CD14-positive monocyte (primary cell): Measurements from ENCODE around the gene POMC. TPM values are rescaled to one million over a fixed set of nuclear protein-coding genes. Genes with fewer than 3 reads are reported as not detected.

Experiments
- DNase-seq, 3 donors: peaks; one replicate each; pipeline ENCODE4 v3.0.0-alpha.2; 2011 to 2022
- H2AFZ ChIP-seq: 2 replicates; pipeline ENCODE4 v1.6.0; 2012; ENCODE audit warnings: mild to moderate bottlenecking, low read depth, low read length, inconsistent platforms; ENCODE audit not compliant: insufficient read depth, poor library complexity, severe bottlenecking
- H3K27ac ChIP-seq, 2 donors: 1 replicate in 1 of 2; 2 replicates in 1 of 2; pipeline ENCODE4 v1.5.1; 2012 to 2013; ENCODE audit warnings: low read length in 2 of 2, control low read depth in 1 of 2, inconsistent platforms in 1 of 2, low read depth in 1 of 2, mild to moderate bottlenecking in 1 of 2
- H3K27me3 ChIP-seq, 2 donors: one replicate each; pipeline versions ENCODE4 v1.6.0 to v1.6.1; 2011 to 2013; ENCODE audit warnings: low read length in 2 of 2; ENCODE audit not compliant: control insufficient read depth in 2 of 2, insufficient read depth in 2 of 2
- H3K36me3 ChIP-seq, 2 donors: replicated peaks in 1 of 2; 1 replicate in 1 of 2; 2 replicates in 1 of 2; pipeline versions ENCODE4 v1.5.1 to v1.6.1; 2012 to 2013; ENCODE audit warnings: low read length in 2 of 2, control low read depth in 1 of 2, inconsistent platforms in 1 of 2, mild to moderate bottlenecking in 1 of 2; ENCODE audit not compliant: insufficient read depth in 2 of 2, control insufficient read depth in 1 of 2
- H3K4me1 ChIP-seq, 2 donors: 1 replicate in 1 of 2; 2 replicates in 1 of 2; pipeline versions ENCODE4 v1.5.1 to v1.6.1; 2012 to 2013; ENCODE audit warnings: low read length in 2 of 2, control low read depth in 1 of 2, inconsistent platforms in 1 of 2, mild to moderate bottlenecking in 1 of 2, moderate library complexity in 1 of 2; ENCODE audit not compliant: insufficient read depth in 2 of 2, control insufficient read depth in 1 of 2
- H3K4me2 ChIP-seq: replicated peaks from 2 replicates; pipeline ENCODE3; 2012; ENCODE audit warnings: low read length, moderate library complexity, mild to moderate bottlenecking; ENCODE audit not compliant: poor library complexity, severe bottlenecking; ENCODE audit errors: extremely low read depth
- H3K4me3 ChIP-seq, 3 experiments: fragments of 200-600 bp in 1 of 3; sonication (generic) in 1 of 3; replicated peaks in 1 of 3; 1 replicate in 2 of 3; 2 replicates in 1 of 3; pipeline ENCODE4 v1.5.1; 2011 to 2013; ENCODE audit warnings: low read length in 3 of 3, mild to moderate bottlenecking in 3 of 3, control low read depth in 2 of 3, low read depth in 2 of 3, inconsistent platforms in 1 of 3, moderate library complexity in 1 of 3
- H3K79me2 ChIP-seq: 2 replicates; pipeline ENCODE4 v1.6.0; 2012; ENCODE audit warnings: mild to moderate bottlenecking, control low read depth, inconsistent platforms, low read length, moderate library complexity; ENCODE audit not compliant: insufficient read depth
- H3K9ac ChIP-seq: 2 replicates; pipeline ENCODE4 v1.6.0; 2017; ENCODE audit warnings: low read length, mild to moderate bottlenecking; ENCODE audit not compliant: insufficient read depth, poor library complexity, severe bottlenecking
- H3K9me3 ChIP-seq, 2 donors: replicated peaks in 1 of 2; 1 replicate in 1 of 2; 2 replicates in 1 of 2; pipeline versions ENCODE4 v1.5.1 to v1.6.1; 2012 to 2013; ENCODE audit warnings: low read length in 2 of 2, control low read depth in 1 of 2; ENCODE audit not compliant: control insufficient read depth in 1 of 2, insufficient read depth in 1 of 2
- H4K20me1 ChIP-seq: 2 replicates; pipeline ENCODE4 v1.6.0; 2012; ENCODE audit warnings: mild to moderate bottlenecking, low read length, control low read depth, moderate library complexity; ENCODE audit not compliant: insufficient read depth
- H3K27ac Mint-ChIP-seq, 7 donors: one replicate each; pipeline ENCODE4 v1.8.0; 2020; ENCODE audit warnings: mild to moderate bottlenecking in 7 of 7, mixed read lengths in 7 of 7, moderate library complexity in 6 of 7, inconsistent platforms in 2 of 7
- H3K27me3 Mint-ChIP-seq, 3 donors: one replicate each; pipeline ENCODE4 v1.8.0; 2021 to 2022; ENCODE audit warnings: low read depth in 3 of 3, mild to moderate bottlenecking in 3 of 3, mixed read lengths in 3 of 3, moderate library complexity in 3 of 3, inconsistent platforms in 1 of 3
- H3K36me3 Mint-ChIP-seq, 2 donors: one replicate each; pipeline ENCODE4 v1.8.0; 2020; ENCODE audit warnings: mixed read lengths in 2 of 2, inconsistent platforms in 1 of 2, mild to moderate bottlenecking in 1 of 2
- H3K4me1 Mint-ChIP-seq: one replicate; pipeline ENCODE4 v1.8.0; 2020; ENCODE audit warnings: mild to moderate bottlenecking, mixed read lengths
- H3K4me3 Mint-ChIP-seq, 2 donors: one replicate each; pipeline ENCODE4 v1.8.0; 2020; ENCODE audit warnings: mild to moderate bottlenecking in 2 of 2, mixed read lengths in 2 of 2, moderate library complexity in 1 of 2
- H3K9me3 Mint-ChIP-seq, 7 donors: one replicate each; pipeline ENCODE4 v1.8.0; 2020 to 2022; ENCODE audit warnings: mixed read lengths in 7 of 7, mild to moderate bottlenecking in 6 of 7, moderate library complexity in 6 of 7, inconsistent platforms in 2 of 7
- CTCF ChIP-seq: fragments of 200-600 bp; IDR thresholded peaks from one replicate; pipeline ENCODE4 v1.8.0; 2022; ENCODE audit warnings: antibody characterized with exemption, mild to moderate bottlenecking
- WGBS: methylation state at CpG from one replicate; pipeline ENCODE4 v1.1.5; 2013; ENCODE audit warnings: missing lambda C conversion rate; ENCODE audit not compliant: insufficient coverage; 5-methylcytosine and 5-hydroxymethylcytosine counted together
- intact Hi-C, 2 donors: fragments of 100-400 bp; cut with micrococcal nuclease; formaldehyde crosslinking; loops; one replicate each; pipeline versions ENCODE4 v1.15.0 to v1.15.1; 2023
- polyA plus RNA-seq, 3 donors: library from polyadenylated mRNA; depleted of rRNA in 1 of 3; unstranded in 2 of 3; stranded (reverse) in 1 of 3; fragments of 300-500 nt in 2 of 3; fragments of >200 nt in 1 of 3; fragmentation: Illumina TruSeq in 2 of 3; gene quantifications; 1 replicate in 2 of 3; 2 replicates in 1 of 3; pipeline ENCODE4 v1.2.3, GENCODE V29; 2012 to 2021

POMC gene
- polyA plus RNA-seq, 3 donors = 3.5 to 4.7 (median 4.6) TPM

DNA sequence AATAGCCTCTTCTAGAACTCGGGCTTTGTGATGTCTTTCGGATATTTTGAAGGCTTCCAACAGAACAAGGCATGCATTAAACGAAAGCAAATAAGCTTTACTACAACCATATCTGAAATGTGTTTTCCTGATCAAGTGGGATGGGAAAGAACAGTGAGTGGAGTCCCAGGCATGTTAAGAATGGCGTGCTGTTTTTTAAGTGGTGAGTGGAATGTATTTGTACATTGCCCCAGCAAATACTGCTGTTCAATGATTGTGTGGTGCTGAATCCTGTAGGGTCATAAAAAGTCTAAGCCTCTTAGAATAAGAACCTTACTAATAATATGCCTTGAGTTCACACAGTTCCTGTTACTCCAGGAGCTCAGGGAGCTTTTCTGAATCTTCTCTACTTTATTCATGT is 52.5 kb downstream of the POMC start:
- Histone ChIP-seq H3K79me2 (no peaks in the 10 kb centered on the region), H3K27me3 (no peaks in the 10 kb centered on the region), H3K27ac (no peak overlapping the region), H3K9ac (no peak overlapping the region), H2AFZ (no peak overlapping the region), H3K9me3 (no peaks in the 10 kb centered on the region), H3K4me3 (no peak overlapping the region), H4K20me1 (no peaks in the 10 kb centered on the region), H3K4me2 (no peak overlapping the region), H3K4me1 (no peaks in the 10 kb centered on the region), H3K36me3 (no peaks in the 10 kb centered on the region)
- TF ChIP-seq CTCF = no peak
- Mint-ChIP-seq H3K27ac (no peak overlapping the region), H3K36me3 (no peaks in the 10 kb centered on the region), H3K27me3 (peaks cover 1 to 3% (median 2%) of the 10 kb centered on the region in 3 donors), H3K9me3 (peaks cover 0 to 3% (median 0%) of the 10 kb centered on the region in 7 donors), H3K4me1 (no peaks in the 10 kb centered on the region), H3K4me3 (no peak overlapping the region)
- 100% methylated on average over 1 of the region's 4 CpGs for WGBS
- DNase-seq = no peak
- intact Hi-C loops = no loop called here

- no peak overlapping the region for H3K9ac ChIP-seq
- no peaks in the 10 kb centered on the region for H3K79me2 ChIP-seq
- H4K20me1 ChIP-seq = no peaks in the 10 kb centered on the region
- Mint-ChIP-seq H3K27me3 (peaks cover 1 to 3% (median 2%) of the 10 kb centered on the region in 3 donors), H3K27ac (no peak overlapping the region), H3K36me3 (no peaks in the 10 kb centered on the region), H3K9me3 (peaks cover 0 to 3% (median 0%) of the 10 kb centered on the region in 7 donors), H3K4me3 (no peak overlapping the region), H3K4me1 (no peaks in the 10 kb centered on the region)
- no peaks in the 10 kb centered on the region for H3K4me1 ChIP-seq
- intact Hi-C loops = no loop called here
- DNase-seq = no peak
- H3K4me2 ChIP-seq = no peak overlapping the region
- no peak overlapping the region for H3K27ac ChIP-seq
- no peak for TF ChIP-seq CTCF
- H2AFZ ChIP-seq = no peak overlapping the region
- no peaks in the 10 kb centered on the region for H3K27me3 ChIP-seq
- H3K4me3 ChIP-seq = no peak overlapping the region
- WGBS = 96% methylated on average over 7 of the region's 9 CpGs
- no peaks in the 10 kb centered on the region for H3K36me3 ChIP-seq
- no peaks in the 10 kb centered on the region for H3K9me3 ChIP-seq
Observed at GRCh38 chr2:25115249-25115883, 53.0 kb downstream of the POMC start.
